SK-N-SH (cell line): ENCODE measurements around the gene CA5B. TPM values are rescaled to one million over a fixed set of nuclear protein-coding genes. Genes with fewer than 3 reads are reported as not detected.

Source experiments
- CTCF ChIA-PET: fragments of 300-600, 350-600 bp; formaldehyde crosslinking; extraction: SDS; loops from one replicate; lab custom pipeline; 2021; lab: Yijun Ruan, JAX
- POLR2A ChIA-PET: fragments of 350-600 bp; sonication (Branson Sonifier 250); formaldehyde crosslinking; extraction: SDS; loops from one replicate; lab custom pipeline; 2020; ENCODE audit warnings: antibody characterized with exemption, inconsistent platforms; lab: Yijun Ruan, JAX
- DNase-seq: peaks from one replicate; pipeline ENCODE4 v3.0.0; 2012
- H2AFZ ChIP-seq: fragments of 200-600 bp; sonication (generic); 2 replicates; pipeline ENCODE4 v1.8.1; 2016; ENCODE audit warnings: antibody characterized with exemption, mild to moderate bottlenecking, low read depth
- H3F3A ChIP-seq: fragments of 200-600 bp; sonication (generic); replicated peaks from 2 replicates; pipeline ENCODE3; 2016; ENCODE audit warnings: antibody characterized with exemption, mild to moderate bottlenecking; ENCODE audit not compliant: insufficient read depth
- H3K27ac ChIP-seq, 2 experiments: fragments of 200-500 bp in 1 of 2; fragments of 200-600 bp in 1 of 2; sonication (Bioruptor generic) in 1 of 2; sonication (generic), shearing (Covaris generic) in 1 of 2; 2 replicates each; pipeline versions ENCODE4 v1.5.1 to v1.6.1; 2014 to 2016; ENCODE audit warnings: low read depth in 2 of 2, inconsistent platforms in 1 of 2, low read length in 1 of 2, mild to moderate bottlenecking in 1 of 2, mixed read lengths in 1 of 2
- H3K27me3 ChIP-seq: fragments of 200-600 bp; sonication (generic), shearing (Covaris generic); 2 replicates; pipeline ENCODE4 v1.6.1; 2016; ENCODE audit warnings: mixed run types; ENCODE audit not compliant: insufficient read depth
- H3K36me3 ChIP-seq, 2 experiments: fragments of 200-500 bp in 1 of 2; fragments of 200-600 bp in 1 of 2; sonication (Bioruptor generic) in 1 of 2; sonication (generic) in 1 of 2; replicated peaks in 1 of 2; 2 replicates each; pipeline versions ENCODE3 to v1.5.1; 2014 to 2016; ENCODE audit warnings: low read length in 1 of 2, mild to moderate bottlenecking in 1 of 2; ENCODE audit not compliant: insufficient read depth in 2 of 2, control insufficient read depth in 1 of 2
- H3K4me1 ChIP-seq, 2 experiments: fragments of 200-500 bp in 1 of 2; fragments of 200-600 bp in 1 of 2; sonication (Bioruptor generic) in 1 of 2; sonication (generic), shearing (Covaris generic) in 1 of 2; 2 replicates each; pipeline versions ENCODE4 v1.5.1 to v1.6.1; 2014 to 2016; ENCODE audit warnings: low read depth in 1 of 2, low read length in 1 of 2, mixed run types in 1 of 2; ENCODE audit not compliant: insufficient read depth in 2 of 2, control insufficient read depth in 1 of 2
- H3K4me2 ChIP-seq: fragments of 200-600 bp; sonication (generic), shearing (Covaris generic); 2 replicates; pipeline ENCODE4 v1.6.1; 2017; ENCODE audit warnings: mixed run types
- H3K4me3 ChIP-seq, 2 experiments: fragments of 200-500 bp in 1 of 2; fragments of 200-600 bp in 1 of 2; sonication (Bioruptor generic) in 1 of 2; sonication (generic), shearing (Covaris generic) in 1 of 2; 2 replicates each; pipeline versions ENCODE4 v1.5.1 to v1.8.1; 2014 to 2016; ENCODE audit warnings: low read depth in 2 of 2, inconsistent platforms in 1 of 2, low read length in 1 of 2, mild to moderate bottlenecking in 1 of 2, mixed read lengths in 1 of 2, moderate library complexity in 1 of 2
- H3K79me2 ChIP-seq: fragments of 200-600 bp; sonication (generic); 2 replicates; pipeline ENCODE4 v1.8.1; 2017; ENCODE audit warnings: mild to moderate bottlenecking; ENCODE audit not compliant: insufficient read depth
- H3K9ac ChIP-seq: fragments of 200-600 bp; sonication (generic); 2 replicates; pipeline ENCODE4 v1.6.1; 2017; ENCODE audit warnings: mixed run types
- H3K9me2 ChIP-seq: fragments of 200-600 bp; sonication (generic); 2 replicates; pipeline ENCODE4 v1.6.1; 2017; ENCODE audit warnings: mixed run types
- H3K9me3 ChIP-seq: fragments of 200-600 bp; sonication (generic); 2 replicates; pipeline ENCODE4 v1.6.1; 2017; ENCODE audit warnings: mixed run types, mild to moderate bottlenecking, moderate library complexity
- H4K20me1 ChIP-seq: fragments of 200-600 bp; sonication (generic); 2 replicates; pipeline ENCODE4 v1.6.1; 2017; ENCODE audit warnings: mild to moderate bottlenecking, mixed run types; ENCODE audit not compliant: insufficient read depth
- CHD2 ChIP-seq: fragments of 150-350 bp; IDR thresholded peaks from 2 replicates; pipeline ENCODE4 v1.6.1; 2018; ENCODE audit warnings: low read length; ENCODE audit not compliant: partially characterized antibody
- CTCF ChIP-seq: fragments of 200-600 bp; sonication (generic); IDR thresholded peaks from 2 replicates; pipeline ENCODE4 v1.6.1; 2017; ENCODE audit warnings: antibody characterized with exemption, mild to moderate bottlenecking, moderate library complexity
- ELF1 ChIP-seq: IDR thresholded peaks from 2 replicates; pipeline ENCODE4 v1.4.0; 2012
- EP300 ChIP-seq, 2 experiments: IDR thresholded peaks; 2 replicates each; pipeline versions ENCODE4 v1.4.0 to v1.6.1; 2012; ENCODE audit warnings: borderline replicate concordance in 1 of 2, low read depth in 1 of 2, low read length in 1 of 2
- EZH2phosphoT487 ChIP-seq: fragments of 200-600 bp; sonication (generic); IDR thresholded peaks from 2 replicates; pipeline ENCODE4 v1.6.1; 2017; ENCODE audit warnings: low read depth, mixed run types, mild to moderate bottlenecking, antibody characterized with exemption, moderate library complexity, borderline replicate concordance
- FOSL2 ChIP-seq: IDR thresholded peaks from 2 replicates; pipeline ENCODE4 v1.4.0; 2012; ENCODE audit warnings: low read depth, mild to moderate bottlenecking, moderate library complexity, borderline replicate concordance
- FOXJ3 ChIP-seq: sonication (generic); formaldehyde crosslinking; IDR thresholded peaks from 2 replicates; pipeline ENCODE4 v1.5.1; 2020; ENCODE audit warnings: mild to moderate bottlenecking, missing genetic modification reagents
- GABPA ChIP-seq: IDR thresholded peaks from 2 replicates; pipeline ENCODE4 v1.4.0; 2012; ENCODE audit warnings: low read depth, mild to moderate bottlenecking
- GATA2 ChIP-seq: sonication (generic); formaldehyde crosslinking; IDR thresholded peaks from 2 replicates; pipeline ENCODE4 v1.5.0; 2020; ENCODE audit warnings: mild to moderate bottlenecking, missing genetic modification reagents
- IRF3 ChIP-seq: fragments of 150-350 bp; IDR thresholded peaks from 2 replicates; pipeline ENCODE4 v1.6.1; 2016; ENCODE audit warnings: mild to moderate bottlenecking, low read depth, low read length
- MAX ChIP-seq: IDR thresholded peaks from 2 replicates; pipeline ENCODE4 v1.4.0; 2012; ENCODE audit warnings: low read depth
- MEF2A ChIP-seq: IDR thresholded peaks from 2 replicates; pipeline ENCODE4 v1.4.0; 2012; ENCODE audit warnings: low read depth, borderline replicate concordance
- NRF1 ChIP-seq: IDR thresholded peaks from 2 replicates; pipeline ENCODE4 v1.6.1; 2012; ENCODE audit warnings: low read depth, mild to moderate bottlenecking, low read length
- RFX5 ChIP-seq: IDR thresholded peaks from 2 replicates; pipeline ENCODE4 v1.6.1; 2012; ENCODE audit warnings: mild to moderate bottlenecking, improper control_type of control experiment, low read length
- TAF1 ChIP-seq: IDR thresholded peaks from 2 replicates; pipeline ENCODE4 v1.6.1; 2012; ENCODE audit warnings: low read depth, mild to moderate bottlenecking, low read length, moderate library complexity, borderline replicate concordance
- TEAD4 ChIP-seq: IDR thresholded peaks from 2 replicates; pipeline ENCODE4 v1.4.0; 2012; ENCODE audit warnings: mild to moderate bottlenecking, borderline replicate concordance; ENCODE audit not compliant: insufficient read depth
- USF1 ChIP-seq: IDR thresholded peaks from 2 replicates; pipeline ENCODE4 v1.4.0; 2012; ENCODE audit warnings: low read depth, borderline replicate concordance
- USF2 ChIP-seq: fragments of 150-350 bp; IDR thresholded peaks from 2 replicates; pipeline ENCODE4 v1.6.1; 2017; ENCODE audit warnings: antibody characterized with exemption, low read length, low read depth, borderline replicate concordance
- WGBS: methylation state at CpG from one replicate; pipeline ENCODE4 v1.1.6; 2017; ENCODE audit warnings: low lambda C conversion rate; 5-methylcytosine and 5-hydroxymethylcytosine counted together
- polyA plus RNA-seq, 3 experiments: library from polyadenylated mRNA; depleted of rRNA; stranded (reverse); fragments of >200 nt; gene quantifications; 2 replicates each; pipeline ENCODE4 v1.2.3, GENCODE V29; 2012

The CA5B gene
- polyA plus RNA-seq, 1 of the 3 experiments (the other 2 are of a cell fraction) = 4.4 TPM

- no peak for DNase-seq
- POLR2A ChIA-PET = interaction anchor here (1.2 kb wide), 1 partner anchor 982 kb away, joined by 4 read pairs; no protein-coding TSS in a partner anchor
Measured at GRCh38 chrX:15737190-15737958, 696 bp upstream of the CA5B start.

More at GRCh38 chrX:15737190-15737958, 696 bp upstream of the CA5B start:
- H3K4me3 ChIP-seq = peak overlapping the region; percentile 58; a peak in 3 of 4 replicates
- CTCF ChIA-PET = interaction anchor here (0.6 to 1.1 kb wide), 2 partner anchors 32 to 979 kb away, joined by 3 to 4 read pairs; no protein-coding TSS in a partner anchor
- TF ChIP-seq TAF1 (no peak), USF2 (no peak), EZH2phosphoT487 (no peak), EP300 (IDR thresholded peaks at IDR 0.05; ENCODE audit: borderline replicate concordance in 1 of 2, low read depth in 1 of 2, low read length in 1 of 2) (no peak), MAX (no peak), GABPA (no peak), ELF1 (no peak), IRF3 (no peak), MEF2A (no peak), TEAD4 (no peak), CTCF (no peak), RFX5 (no peak), FOXJ3 (CRISPR knock-in tag) (no peak), CHD2 (no peak), GATA2 (CRISPR knock-in tag) (no peak), USF1 (no peak), FOSL2 (no peak), NRF1 (no peak)
- TF ChIP-seq, all 33 proteins: peak for 0
- no peak overlapping the region; the same call in 1 of the 2 replicates for H3K4me2 ChIP-seq
- no peaks in the 10 kb centered on the region for H3K9me3 ChIP-seq
- H3K36me3 ChIP-seq = no peaks in the 10 kb centered on the region
- H4K20me1 ChIP-seq = no peaks in the 10 kb centered on the region
- H2AFZ ChIP-seq = 0 out of 2 replicates have a peak overlapping the region, but pooled peaks have one; percentile 32
- no peaks in the 10 kb centered on the region for H3K9me2 ChIP-seq
- WGBS = 45% methylated on average over 11 of the region's 14 CpGs
- peaks cover 16% of the 10 kb centered on the region for H3F3A ChIP-seq
- no peaks in the 10 kb centered on the region for H3K79me2 ChIP-seq
- no peak overlapping the region for H3K9ac ChIP-seq
- no peaks in the 10 kb centered on the region for H3K27me3 ChIP-seq
- H3K27ac ChIP-seq = 0 out of 4 replicates have a peak overlapping the region, but pooled peaks of 1 of the 2 experiments have one; percentile 0
- peaks cover 5 to 10% of the 10 kb centered on the region in 2 experiments; a peak in 2 of 4 replicates for H3K4me1 ChIP-seq
